ENCODE measurements around the gene HOXA4. TPM values are rescaled to one million over a fixed set of nuclear protein-coding genes. Genes with fewer than 3 reads are reported as not detected.

Gene HOXA4
- total and polyA plus RNA-seq, 2 of the 8 experiments (the other 6 are each of a cell fraction or from before 2014, with no cell fraction given): not detected

- no peak overlapping the region for H3K27ac ChIP-seq (ENCODE audit: low read depth, low read length)
- H3K14ac ChIP-seq (ENCODE audit: insufficient read length): no peak overlapping the region
- H4K91ac ChIP-seq (replicated peaks; ENCODE audit: insufficient read length, low read length): no peak overlapping the region
- no peak overlapping the region for H3K56ac ChIP-seq (replicated peaks; ENCODE audit: insufficient read length, low read depth, low read length)
- peaks cover 2% of the 10 kb centered on the region; the same call in 1 of the 2 replicates for H3K23me2 ChIP-seq (ENCODE audit: low read depth, low read length)
- WGBS, 2 experiments (ENCODE audit: extremely low coverage in 1 of 2, insufficient coverage in 1 of 2, insufficient read length in 1 of 2, insufficient replicate concordance in 2 of 2, low coverage in 1 of 2, low lambda C conversion rate in 2 of 2, missing lambda C conversion rate in 1 of 2): 12% methylated on average over 52 of the region's 63 CpGs; no CpG with 5 or more reads in 1 of the 2 experiments
- TF ChIP-seq RBBP5 (IDR thresholded peaks at IDR 0.05; ENCODE audit: borderline replicate concordance, low read depth, low read length) (no peak), SUZ12 (IDR thresholded peaks at IDR 0.05; ENCODE audit: low read length) (peak; percentile 78), SAP30 (IDR thresholded peaks at IDR 0.05; ENCODE audit: insufficient read depth, insufficient replicate concordance, low read length) (no peak), RNF2 (IDR thresholded peaks at IDR 0.05; ENCODE audit: borderline replicate concordance, low read depth, low read length, missing control alignments, poor library complexity, severe bottlenecking) (peak; percentile 95), EZH2 (IDR thresholded peaks at IDR 0.05; ENCODE audit: low read depth, low read length, severe bottlenecking) (peak; percentile 82)
- TF ChIP-seq, protein P1, sequence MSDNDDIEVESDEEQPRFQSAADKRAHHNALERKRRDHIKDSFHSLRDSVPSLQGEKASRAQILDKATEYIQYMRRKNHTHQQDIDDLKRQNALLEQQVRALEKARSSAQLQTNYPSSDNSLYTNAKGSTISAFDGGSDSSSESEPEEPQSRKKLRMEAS (IDR thresholded peaks at IDR 0.05): peak; percentile 60
- TF ChIP-seq, protein P2, sequence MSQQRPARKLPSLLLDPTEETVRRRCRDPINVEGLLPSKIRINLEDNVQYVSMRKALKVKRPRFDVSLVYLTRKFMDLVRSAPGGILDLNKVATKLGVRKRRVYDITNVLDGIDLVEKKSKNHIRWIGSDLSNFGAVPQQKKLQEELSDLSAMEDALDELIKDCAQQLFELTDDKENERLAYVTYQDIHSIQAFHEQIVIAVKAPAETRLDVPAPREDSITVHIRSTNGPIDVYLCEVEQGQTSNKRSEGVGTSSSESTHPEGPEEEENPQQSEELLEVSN (IDR thresholded peaks at IDR 0.05): peak; percentile 22; the same call in 1 of the 2 replicates
- peak overlapping the region; percentile 11 to 54 (median 26); a peak in 5 of 8 replicates for H3K4me3 ChIP-seq (ENCODE audit: extremely low read depth in 1 of 4, insufficient read depth in 2 of 4, low read depth in 3 of 4, low read length in 4 of 4)
- no peak overlapping the region for H2AFZ ChIP-seq (ENCODE audit: low read length)
- H3K18ac ChIP-seq (ENCODE audit: extremely low read depth, low read length): no peak overlapping the region
- no peak overlapping the region for H2AK5ac ChIP-seq (ENCODE audit: low read depth, low read length)
- peak overlapping the region; percentile 40 to 59 for H3K4me2 ChIP-seq (ENCODE audit: insufficient read depth in 1 of 2, low read depth in 2 of 2, low read length in 2 of 2)
- H4K8ac ChIP-seq (ENCODE audit: extremely low read depth, insufficient read depth, low read length): 0 out of 2 replicates have a peak overlapping the region, but pooled peaks have one; percentile 45
- no peak overlapping the region for H4K5ac ChIP-seq (ENCODE audit: insufficient read length, low read depth, low read length)
- no peak overlapping the region for H2BK20ac ChIP-seq (ENCODE audit: low read length)
- FAIRE-seq (no peak), DNase-seq (ENCODE audit: low read depth in 1 of 2, low spot score in 2 of 2) (peak in 1 of 2 experiments; percentile 68)
- H3K23ac ChIP-seq (ENCODE audit: insufficient read length): no peak overlapping the region
- H2BK120ac ChIP-seq (replicated peaks; ENCODE audit: low read depth, low read length): no peak overlapping the region
- H3K27me3 ChIP-seq (replicated peaks in 1 of 4; ENCODE audit: control insufficient read depth in 3 of 4, extremely low read depth in 1 of 4, insufficient read depth in 3 of 4, low read length in 3 of 4): peaks cover 99 to 100% (median 99%) of the 10 kb centered on the region in 4 experiments
- no peaks in the 10 kb centered on the region for H3K79me1 ChIP-seq (ENCODE audit: low read depth, low read length)
- peaks cover 29 to 52% of the 10 kb centered on the region in 2 experiments for H4K20me1 ChIP-seq (replicated peaks in 1 of 2; ENCODE audit: control insufficient read depth in 1 of 2, insufficient read depth in 2 of 2, low read length in 2 of 2)
- CTCF ChIA-PET (ENCODE audit: partially characterized antibody): interaction anchor here (0.7 to 4.2 kb wide), 12 partner anchors 8 to 473 kb away, joined by 3 to 33 read pairs (median 5); partner anchors contain the start of gene HOXA5
- H3K36me3 ChIP-seq (ENCODE audit: control insufficient read depth in 2 of 4, insufficient read depth in 4 of 4, low read length in 3 of 4): peaks cover 0 to 24% (median 0%) of the 10 kb centered on the region in 4 experiments; a peak in 1 of 8 replicates
- no peaks in the 10 kb centered on the region for H3K79me2 ChIP-seq (ENCODE audit: control insufficient read depth in 1 of 2, insufficient read depth in 2 of 2, low read length in 2 of 2)
- no peak overlapping the region for H2BK12ac ChIP-seq (ENCODE audit: low read depth, low read length)
- peaks cover 0 to 10% of the 10 kb centered on the region in 2 experiments; a peak in 1 of 4 replicates for H3K9me3 ChIP-seq (ENCODE audit: insufficient read depth in 2 of 2, low read depth in 1 of 2, low read length in 1 of 2)
- H3K4me1 ChIP-seq (replicated peaks in 1 of 4; ENCODE audit: control insufficient read depth in 3 of 4, insufficient read depth in 4 of 4, low read length in 3 of 4): peaks cover 0 to 2% (median 0%) of the 10 kb centered on the region in 4 experiments; a peak in 3 of 7 replicates
- H2BK5ac ChIP-seq (ENCODE audit: low read depth, low read length): no peak overlapping the region
- no peak overlapping the region for H2BK15ac ChIP-seq (ENCODE audit: low read length)
- H3K4ac ChIP-seq (replicated peaks; ENCODE audit: insufficient read length, low read depth, low read length): no peak overlapping the region
- H3K9ac ChIP-seq (replicated peaks in 1 of 4; ENCODE audit: extremely low read depth in 1 of 4, low read depth in 3 of 4, low read length in 3 of 4): no peak overlapping the region
- POLR2A ChIA-PET (ENCODE audit: partially characterized antibody): no interaction called here
Measured at GRCh38 chr7:27155816-27156507, 25.4 kb upstream of the HOXA4 start.
